BE2C (cell line): ENCODE data around the gene MTA1.
A peak's percentile ranks its signal among the peaks of the same experiment; 100 is the strongest.

Experiments
- DNase-seq: peaks from one replicate; pipeline ENCODE4 v3.0.0-alpha.2; 2020
- H3K27me3 ChIP-seq: fragments of 250-450 bp; sonication (Bioruptor Pico); 2 replicates; pipeline ENCODE4 v1.5.1; 2020; ENCODE audit warnings: mild to moderate bottlenecking
- H3K36me3 ChIP-seq: fragments of 250-450 bp; sonication (Bioruptor Pico); 2 replicates; pipeline ENCODE4 v1.5.1; 2020; ENCODE audit warnings: mild to moderate bottlenecking
- H3K4me1 ChIP-seq: fragments of 250-450 bp; sonication (Bioruptor Pico); 2 replicates; pipeline ENCODE4 v1.5.1; 2020
- H3K4me3 ChIP-seq: 2 replicates; pipeline ENCODE4 v1.5.1; 2011; ENCODE audit warnings: low read depth, low read length
- H3K9me3 ChIP-seq: fragments of 250-450 bp; sonication (Bioruptor Pico); 2 replicates; pipeline ENCODE4 v1.5.1; 2020
- TF ChIP-seq, protein P1 (sequence below): IDR thresholded peaks from 2 replicates; pipeline ENCODE4 v1.5.1; 2012; ENCODE audit warnings: mild to moderate bottlenecking, low read depth, low read length

Gene MTA1

GRCh38 chr14:105490572-105491365, 71.1 kb downstream of the MTA1 start, which contains the start of gene TEDC1:
TEDC1 (plus strand) TSS chr14:105491246; CDS start chr14:105491376, 130 bp downstream.
- Histone ChIP-seq H3K27me3 (no peaks in the 10 kb centered on the region), H3K36me3 (0 out of 2 replicates have a peak, but pooled peaks cover 3% of the 10 kb centered on the region), H3K9me3 (no peaks in the 10 kb centered on the region), H3K4me3 (peak within 1 kb of the TSS; percentile 77), H3K4me1 (peaks cover 17% of the 10 kb centered on the region)
- TF ChIP-seq, protein P1, sequence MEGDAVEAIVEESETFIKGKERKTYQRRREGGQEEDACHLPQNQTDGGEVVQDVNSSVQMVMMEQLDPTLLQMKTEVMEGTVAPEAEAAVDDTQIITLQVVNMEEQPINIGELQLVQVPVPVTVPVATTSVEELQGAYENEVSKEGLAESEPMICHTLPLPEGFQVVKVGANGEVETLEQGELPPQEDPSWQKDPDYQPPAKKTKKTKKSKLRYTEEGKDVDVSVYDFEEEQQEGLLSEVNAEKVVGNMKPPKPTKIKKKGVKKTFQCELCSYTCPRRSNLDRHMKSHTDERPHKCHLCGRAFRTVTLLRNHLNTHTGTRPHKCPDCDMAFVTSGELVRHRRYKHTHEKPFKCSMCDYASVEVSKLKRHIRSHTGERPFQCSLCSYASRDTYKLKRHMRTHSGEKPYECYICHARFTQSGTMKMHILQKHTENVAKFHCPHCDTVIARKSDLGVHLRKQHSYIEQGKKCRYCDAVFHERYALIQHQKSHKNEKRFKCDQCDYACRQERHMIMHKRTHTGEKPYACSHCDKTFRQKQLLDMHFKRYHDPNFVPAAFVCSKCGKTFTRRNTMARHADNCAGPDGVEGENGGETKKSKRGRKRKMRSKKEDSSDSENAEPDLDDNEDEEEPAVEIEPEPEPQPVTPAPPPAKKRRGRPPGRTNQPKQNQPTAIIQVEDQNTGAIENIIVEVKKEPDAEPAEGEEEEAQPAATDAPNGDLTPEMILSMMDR, result peak; percentile 60
- DNase-seq, result peak; percentile 99

GRCh38 chr14:105491366-105491973, 71.8 kb downstream of the MTA1 start:
- no peaks in the 10 kb centered on the region for H3K9me3 ChIP-seq
- H3K36me3 ChIP-seq, result 0 out of 2 replicates have a peak, but pooled peaks cover 3% of the 10 kb centered on the region
- TF ChIP-seq, protein P1, result no peak
- peak; percentile 97 for DNase-seq
- peaks cover 12% of the 10 kb centered on the region for H3K4me1 ChIP-seq
- no peaks in the 10 kb centered on the region for H3K27me3 ChIP-seq
- peak overlapping the region; percentile 77 for H3K4me3 ChIP-seq

DNA sequence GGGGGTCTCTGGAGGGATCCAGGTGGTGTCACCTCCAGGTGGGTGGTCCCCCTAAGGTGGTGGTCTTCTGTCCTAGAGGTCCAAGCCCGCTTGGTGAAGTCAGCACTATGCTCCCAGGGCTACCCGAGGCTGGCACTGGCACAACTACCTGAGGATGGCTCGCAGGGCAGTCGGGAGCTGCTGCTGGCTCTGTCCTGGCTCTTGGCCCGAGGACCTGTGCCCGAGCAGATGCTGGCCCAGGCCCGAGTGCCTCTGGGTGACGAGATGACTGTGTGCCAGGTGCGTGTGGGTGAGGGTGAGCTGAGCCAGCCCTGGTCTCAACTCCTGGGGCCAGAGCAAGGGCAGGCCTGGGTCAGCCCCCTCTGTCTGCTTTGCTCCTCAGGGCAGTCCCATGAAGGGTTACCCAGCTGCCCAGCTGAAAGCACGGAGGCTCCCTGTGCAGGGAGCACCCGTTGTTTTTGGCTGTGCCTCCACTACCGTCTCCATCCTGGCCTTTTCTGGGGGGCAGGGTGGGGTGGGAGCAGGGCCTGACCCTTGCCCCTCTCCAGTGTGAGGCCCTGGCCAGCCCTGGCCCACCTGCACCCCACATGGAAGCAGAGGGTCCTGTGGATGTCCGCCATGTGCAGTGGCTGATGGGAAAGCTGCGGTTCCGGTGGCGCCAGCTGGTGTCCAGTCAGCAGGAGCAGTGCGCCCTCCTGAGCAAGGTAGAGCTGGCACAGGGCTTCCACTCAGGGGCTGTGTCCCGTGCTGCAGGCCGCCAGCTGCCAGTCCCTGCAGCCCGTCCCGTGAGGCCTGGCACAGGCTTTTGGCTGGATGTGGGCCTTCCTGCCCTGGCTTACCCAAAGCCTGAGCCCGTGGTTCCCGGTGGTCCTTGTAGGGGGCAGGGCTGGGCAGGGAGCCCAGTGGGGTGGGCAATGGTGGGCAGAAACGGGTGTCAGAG, 72.7 kb downstream of the MTA1 start:
- Histone ChIP-seq H3K4me3 (no peak overlapping the region; the same call in 1 of the 2 replicates), H3K27me3 (no peaks in the 10 kb centered on the region), H3K9me3 (no peaks in the 10 kb centered on the region), H3K4me1 (peaks cover 11% of the 10 kb centered on the region), H3K36me3 (0 out of 2 replicates have a peak, but pooled peaks cover 3% of the 10 kb centered on the region)
- TF ChIP-seq, protein P1, result no peak
- peak; percentile 12 for DNase-seq

GRCh38 chr14:105492971-105493871, 73.6 kb downstream of the MTA1 start:
- Histone ChIP-seq H3K9me3 (no peaks in the 10 kb centered on the region), H3K27me3 (no peaks in the 10 kb centered on the region), H3K4me3 (no peak overlapping the region), H3K4me1 (peaks cover 11% of the 10 kb centered on the region), H3K36me3 (0 out of 2 replicates have a peak, but pooled peaks cover 3% of the 10 kb centered on the region)
- peak; percentile 11 for DNase-seq
- TF ChIP-seq, protein P1, result no peak

GRCh38 chr14:105493921-105494605, 74.4 kb downstream of the MTA1 start:
- Histone ChIP-seq H3K27me3 (no peaks in the 10 kb centered on the region), H3K4me1 (peaks cover 14% of the 10 kb centered on the region), H3K36me3 (0 out of 2 replicates have a peak, but pooled peaks cover 3% of the 10 kb centered on the region), H3K4me3 (no peak overlapping the region), H3K9me3 (no peaks in the 10 kb centered on the region)
- TF ChIP-seq, protein P1, result no peak
- peak; percentile 9 for DNase-seq
